WTC11 (cell line): ENCODE results near the gene SRPX2.

Source experiments
- ARID4B ChIP-seq: sonication (generic); formaldehyde crosslinking; IDR thresholded peaks from 2 replicates; pipeline ENCODE4 v1.8.0; 2023; ENCODE audit warnings: missing genetic modification reagents, mild to moderate bottlenecking, borderline replicate concordance
- CTCF ChIP-seq: fragments of 200-600 bp; IDR thresholded peaks from 2 replicates; pipeline ENCODE4 v1.8.0; 2022; ENCODE audit warnings: antibody characterized with exemption
- HMGA2 ChIP-seq: fragments of 250-450 bp; sonication (Bioruptor Pico); IDR thresholded peaks from 2 replicates; pipeline ENCODE4 v1.4.0; 2021; ENCODE audit warnings: mild to moderate bottlenecking, moderate library complexity
- JUN ChIP-seq: sonication (generic); formaldehyde crosslinking; IDR thresholded peaks from 2 replicates; pipeline ENCODE4 v1.8.0; 2023; ENCODE audit warnings: mild to moderate bottlenecking, missing genetic modification reagents
- MLX ChIP-seq: sonication (generic); formaldehyde crosslinking; IDR thresholded peaks from 2 replicates; pipeline ENCODE4 v1.8.1; 2023; ENCODE audit warnings: mild to moderate bottlenecking, missing genetic modification reagents, moderate library complexity
- ZBTB21 ChIP-seq: sonication (generic); formaldehyde crosslinking; IDR thresholded peaks from 2 replicates; pipeline ENCODE4 v1.8.1; 2023; ENCODE audit warnings: mild to moderate bottlenecking, missing genetic modification reagents, borderline replicate concordance

GRCh38 chrX:100650841-100651240 is 6.8 kb downstream of the SRPX2 start:
- TF ChIP-seq CTCF (no peak), MLX (CRISPR knock-in tag) (no peak), ARID4B (CRISPR knock-in tag) (no peak), JUN (no peak), HMGA2 (CRISPR knock-in tag) (no peak), ZBTB21 (CRISPR knock-in tag) (no peak)
